ENCODE measurements around the gene GPATCH3. TPM values are rescaled to one million over a fixed set of nuclear protein-coding genes. Genes with fewer than 3 reads are reported as not detected.

Gene GPATCH3
- total RNA-seq, 1 experiment from 2014 or later = 14.8 TPM

DNA sequence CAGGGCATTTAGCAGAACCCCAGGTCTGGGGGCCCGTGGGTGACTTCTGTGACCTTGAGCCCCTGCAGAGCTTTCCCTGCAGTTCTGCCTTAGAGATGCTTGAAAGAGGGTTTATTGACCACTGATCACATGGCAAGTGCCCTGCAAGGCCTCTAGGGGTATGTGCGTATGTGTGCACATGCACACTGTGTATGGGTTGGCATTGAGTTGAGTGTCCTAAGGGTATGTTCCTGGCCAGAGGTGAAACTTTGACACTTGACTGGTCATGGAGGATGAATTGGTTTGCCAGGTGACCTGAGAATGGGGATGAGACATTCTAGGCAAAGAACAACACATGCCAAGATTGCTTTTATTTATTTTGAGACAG is 38.4 kb upstream of the GPATCH3 start:
- peaks cover 11% of the 10 kb centered on the region; the same call in 1 of the 2 replicates for H4K20me1 ChIP-seq (ENCODE audit: insufficient read depth)
- H3K4me2 ChIP-seq (ENCODE audit: low read length) = no peak overlapping the region
- H3K9me2 ChIP-seq (ENCODE audit: insufficient read depth) = no peaks in the 10 kb centered on the region
- no peak overlapping the region for H3K27ac ChIP-seq (ENCODE audit: low read depth, low read length)
- BruUV-seq (replicated peaks) = no TSS peak
- TF ChIP-seq EGR1 (IDR thresholded peaks at IDR 0.05; ENCODE audit: low read depth) (no peak), FOSL1 (IDR thresholded peaks at IDR 0.05; ENCODE audit: low read depth) (no peak), SRF (IDR thresholded peaks at IDR 0.05; ENCODE audit: low read depth) (no peak), ELF1 (IDR thresholded peaks at IDR 0.05; ENCODE audit: borderline replicate concordance, low read depth) (no peak), SP1 (IDR thresholded peaks at IDR 0.05; ENCODE audit: low read depth) (no peak), YY1 (IDR thresholded peaks at IDR 0.05; ENCODE audit: extremely low read depth, insufficient replicate concordance, low read depth, low read length) (no peak), POLR2AphosphoS5 (IDR thresholded peaks at IDR 0.05; ENCODE audit: low read depth, low read length) (no peak), ZFX (IDR thresholded peaks at IDR 0.05) (no peak), MAX (IDR thresholded peaks at IDR 0.05) (no peak), POLR2A (IDR thresholded peaks at IDR 0.05; ENCODE audit: borderline replicate concordance, extremely low read depth, insufficient read depth, insufficient read length) (no peak), TCF7L2 (IDR thresholded peaks at IDR 0.05; ENCODE audit: borderline replicate concordance, extremely low read depth, insufficient read depth, insufficient read length) (no peak)
- TF ChIP-seq, protein P1, sequence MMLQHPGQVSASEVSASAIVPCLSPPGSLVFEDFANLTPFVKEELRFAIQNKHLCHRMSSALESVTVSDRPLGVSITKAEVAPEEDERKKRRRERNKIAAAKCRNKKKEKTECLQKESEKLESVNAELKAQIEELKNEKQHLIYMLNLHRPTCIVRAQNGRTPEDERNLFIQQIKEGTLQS (IDR thresholded peaks at IDR 0.05) = no peak
- intact Hi-C loops (cut with micrococcal nuclease) = no loop called here
- no peaks in the 10 kb centered on the region for H3K9me3 ChIP-seq (ENCODE audit: control insufficient read depth in 1 of 2, insufficient read depth in 1 of 2, low read depth in 1 of 2, low read length in 2 of 2)
- DNase-seq (ENCODE audit: low read depth, low spot score) = no peak
- H2AFZ ChIP-seq (ENCODE audit: low read depth, low read length, poor library complexity, severe bottlenecking) = no peak overlapping the region
- ATAC-seq = peak; percentile 42; the same call in 1 of the 2 replicates
- peaks cover 75% of the 10 kb centered on the region for H3K79me2 ChIP-seq (ENCODE audit: insufficient read depth, low read length)
- H3K27me3 ChIP-seq (ENCODE audit: insufficient read depth, low read length) = no peaks in the 10 kb centered on the region
- ChIA-PET RAD21 (ENCODE audit: low non-redundant PET in 1 of 2, low total read pairs in 2 of 2, uncharacterized antibody in 2 of 2, unreplicated experiment in 2 of 2) (no interaction called here), POLR2A (interaction anchor here (0.8 kb wide), 1 partner anchor 16 kb away, joined by 3 read pairs; no protein-coding TSS in a partner anchor), CTCF (no interaction called here)
- H3K4me3 ChIP-seq (replicated peaks in 1 of 2; ENCODE audit: low read depth in 1 of 2, low read length in 2 of 2) = no peak overlapping the region
- peaks cover 25 to 55% of the 10 kb centered on the region in 2 experiments; a peak in 3 of 4 replicates for H3K36me3 ChIP-seq (ENCODE audit: control insufficient read depth in 1 of 2, insufficient read depth in 2 of 2, low read length in 2 of 2)
- H3K4me1 ChIP-seq (ENCODE audit: control insufficient read depth in 1 of 2, insufficient read depth in 2 of 2, low read length in 2 of 2) = no peaks in the 10 kb centered on the region
- no peak overlapping the region for H3K9ac ChIP-seq (ENCODE audit: low read length)

Measured in HCT116 (cell line).